IMR-90 (cell line): ENCODE results near the gene RFX3. TPM values are rescaled to one million over a fixed set of nuclear protein-coding genes. Genes with fewer than 3 reads are reported as not detected.

Source experiments
- ATAC-seq: fragments of 200-7000 bp; cut with Tn5 transposase; 2 replicates; pipeline ENCODE4 v1.9.1; 2020; ENCODE audit warnings: low read depth, mild to moderate bottlenecking, moderate library complexity
- BruUV-seq: library from RNA; stranded (reverse); fragments of 400-500 nt; replicated peaks from 2 replicates; lab custom pipeline; 2021; lab: Mats Ljungman, UMichigan
- CTCF ChIA-PET: fragments of 300-600 bp; formaldehyde crosslinking; extraction: SDS; loops from one replicate; lab custom pipeline; 2021; ENCODE audit warnings: antibody characterized with exemption; lab: Yijun Ruan, JAX
- POLR2A ChIA-PET: fragments of 300-600 bp; sonication (Branson Sonifier 250); formaldehyde crosslinking; loops from one replicate; lab custom pipeline; 2022; ENCODE audit warnings: antibody characterized with exemption; ENCODE audit not compliant: unreplicated experiment; lab: Charles Lee
- DNase-seq: peaks from one replicate; pipeline ENCODE4 v3.0.0; 2013
- H2AFZ ChIP-seq: replicated peaks from 2 replicates; pipeline ENCODE3; 2013; ENCODE audit warnings: low read length, mild to moderate bottlenecking; ENCODE audit not compliant: poor library complexity
- H2AK5ac ChIP-seq: 2 replicates; pipeline ENCODE4 v1.6.1; 2013; ENCODE audit warnings: low read depth, low read length, inconsistent platforms
- H2AK9ac ChIP-seq: replicated peaks from 2 replicates; pipeline ENCODE3; 2013; ENCODE audit warnings: mild to moderate bottlenecking, low read depth, low read length, moderate library complexity; ENCODE audit not compliant: poor library complexity
- H2BK120ac ChIP-seq: 2 replicates; pipeline ENCODE4 v1.6.1; 2013; ENCODE audit warnings: low read depth, low read length, inconsistent platforms
- H2BK15ac ChIP-seq: 3 replicates; pipeline ENCODE4 v1.6.1; 2013; ENCODE audit warnings: low read depth, low read length, inconsistent platforms
- H2BK20ac ChIP-seq: 2 replicates; pipeline ENCODE4 v1.6.1; 2013; ENCODE audit warnings: low read depth, mild to moderate bottlenecking, inconsistent platforms, low read length, moderate library complexity
- H2BK5ac ChIP-seq: 2 replicates; pipeline ENCODE4 v1.6.1; 2013; ENCODE audit warnings: mild to moderate bottlenecking, low read depth, low read length, inconsistent platforms; ENCODE audit not compliant: poor library complexity, severe bottlenecking
- H3K14ac ChIP-seq: replicated peaks from 2 replicates; pipeline ENCODE4 v1.6.1; 2013; ENCODE audit warnings: low read depth, low read length, inconsistent platforms
- H3K18ac ChIP-seq: 2 replicates; pipeline ENCODE4 v1.6.1; 2013; ENCODE audit warnings: low read depth, low read length, control low read depth
- H3K23ac ChIP-seq: 2 replicates; pipeline ENCODE4 v1.6.1; 2013; ENCODE audit warnings: low read depth, low read length, inconsistent platforms
- H3K27ac ChIP-seq: 2 replicates; pipeline ENCODE4 v1.5.1; 2013; ENCODE audit warnings: mild to moderate bottlenecking, control low read depth, low read length; ENCODE audit not compliant: insufficient read depth
- H3K27me3 ChIP-seq: 2 replicates; pipeline ENCODE4 v1.6.1; 2013; ENCODE audit warnings: low read length; ENCODE audit not compliant: control insufficient read depth, insufficient read depth
- H3K36me3 ChIP-seq: 2 replicates; pipeline ENCODE4 v1.6.1; 2013; ENCODE audit warnings: low read length, mixed read lengths; ENCODE audit not compliant: control insufficient read depth, insufficient read depth
- H3K4ac ChIP-seq: 2 replicates; pipeline ENCODE4 v1.6.1; 2013; ENCODE audit warnings: low read depth, low read length, inconsistent platforms
- H3K4me1 ChIP-seq: 2 replicates; pipeline ENCODE4 v1.6.1; 2013; ENCODE audit warnings: low read length, mixed read lengths; ENCODE audit not compliant: control insufficient read depth, insufficient read depth
- H3K4me2 ChIP-seq: 2 replicates; pipeline ENCODE4 v1.6.1; 2013; ENCODE audit warnings: low read depth, mild to moderate bottlenecking, control low read depth, low read length, moderate library complexity
- H3K4me3 ChIP-seq: 2 replicates; pipeline ENCODE4 v1.5.1; 2013; ENCODE audit warnings: low read depth, mild to moderate bottlenecking, control low read depth, low read length, moderate library complexity; ENCODE audit not compliant: insufficient read depth
- H3K56ac ChIP-seq: 2 replicates; pipeline ENCODE4 v1.6.1; 2013; ENCODE audit warnings: low read length, inconsistent platforms; ENCODE audit not compliant: insufficient read depth; ENCODE audit errors: extremely low read depth
- H3K79me1 ChIP-seq, 2 experiments: 2 replicates each; pipeline ENCODE4 v1.6.1; 2013; ENCODE audit warnings: low read length in 2 of 2, inconsistent platforms in 1 of 2, low read depth in 1 of 2
- H3K9ac ChIP-seq: 2 replicates; pipeline ENCODE4 v1.6.1; 2013; ENCODE audit warnings: low read depth, low read length, control low read depth
- H3K9me1 ChIP-seq: 2 replicates; pipeline ENCODE4 v1.6.1; 2013; ENCODE audit warnings: low read length, inconsistent platforms; ENCODE audit not compliant: insufficient read depth
- H3K9me3 ChIP-seq: 2 replicates; pipeline ENCODE4 v1.6.1; 2013; ENCODE audit warnings: low read length; ENCODE audit not compliant: control insufficient read depth, insufficient read depth
- H4K20me1 ChIP-seq: 2 replicates; pipeline ENCODE4 v1.6.1; 2013; ENCODE audit warnings: low read length, inconsistent platforms; ENCODE audit not compliant: insufficient read depth
- H4K5ac ChIP-seq: 2 replicates; pipeline ENCODE4 v1.6.1; 2013; ENCODE audit warnings: mild to moderate bottlenecking, low read depth, low read length, control low read depth
- H4K8ac ChIP-seq, 2 experiments: 2 replicates each; pipeline ENCODE4 v1.6.1; 2013; ENCODE audit warnings: low read depth in 2 of 2, low read length in 2 of 2, control low read depth in 1 of 2, inconsistent platforms in 1 of 2
- H4K91ac ChIP-seq: 2 replicates; pipeline ENCODE4 v1.6.1; 2013; ENCODE audit warnings: low read depth, low read length, inconsistent platforms; ENCODE audit not compliant: insufficient read depth
- BHLHE40 ChIP-seq: fragments of 150-350 bp; IDR thresholded peaks from 2 replicates; pipeline ENCODE4 v1.6.1; 2016; ENCODE audit warnings: mild to moderate bottlenecking, low read depth, low read length
- CTCF ChIP-seq: conservative IDR thresholded peaks from 2 replicates; pipeline ENCODE4 v1.5.1; 2012; ENCODE audit warnings: mild to moderate bottlenecking, low read depth, low read length, improper control_type of control experiment
- POLR2A ChIP-seq: IDR thresholded peaks from 2 replicates; pipeline ENCODE4 v1.6.1; 2012; ENCODE audit warnings: mild to moderate bottlenecking, low read depth, low read length
- RAD21 ChIP-seq: IDR thresholded peaks from 2 replicates; pipeline ENCODE4 v1.6.1; 2012; ENCODE audit warnings: low read length, improper control_type of control experiment
- RCOR1 ChIP-seq: IDR thresholded peaks from 2 replicates; pipeline ENCODE4 v1.6.1; 2012; ENCODE audit warnings: mild to moderate bottlenecking, low read length, improper control_type of control experiment; ENCODE audit not compliant: insufficient replicate concordance
- WGBS, 2 experiments: methylation state at CpG; one replicate each; pipeline versions ENCODE4 v1.1.5 to v1.1.7; 2013; ENCODE audit warnings: missing lambda C conversion rate in 2 of 2; ENCODE audit not compliant: insufficient read length in 1 of 2; ENCODE audit errors: extremely low coverage in 2 of 2; 5-methylcytosine and 5-hydroxymethylcytosine counted together
- dilution Hi-C: fragments of 300-500 bp; cut with HindIII; formaldehyde crosslinking; loops from one replicate; pipeline ENCODE4 v1.14.3; 2018; ENCODE audit warnings: low sequenced_read_pairs; ENCODE audit not compliant: unreplicated experiment
- in situ Hi-C: fragments of 300-500 bp; cut with MboI; formaldehyde crosslinking; loops from 3 replicates; pipeline ENCODE4 v1.14.3; 2019; ENCODE audit warnings: low sequenced_read_pairs, inconsistent platforms, mixed read lengths
- intact Hi-C: fragments of 100-400 bp; cut with micrococcal nuclease; formaldehyde crosslinking; loops from 2 replicates; pipeline ENCODE4 v1.10.0; 2022
- polyA plus RNA-seq, 3 experiments: library from polyadenylated mRNA; depleted of rRNA; stranded (reverse); fragments of >200 nt; gene quantifications; 2 replicates each; pipeline ENCODE4 v1.2.3, GENCODE V29; 2012; ENCODE audit warnings: low replicate concordance in 1 of 3
- total RNA-seq: library from RNA; depleted of rRNA; stranded (reverse); fragments of >200 nt; gene quantifications from 2 replicates; pipeline ENCODE4 v1.2.3, GENCODE V29; 2012

RFX3 gene
- total and polyA plus RNA-seq, 2 of the 4 experiments (the other 2 are of a cell fraction): 1.7 to 2.7 TPM

DNA sequence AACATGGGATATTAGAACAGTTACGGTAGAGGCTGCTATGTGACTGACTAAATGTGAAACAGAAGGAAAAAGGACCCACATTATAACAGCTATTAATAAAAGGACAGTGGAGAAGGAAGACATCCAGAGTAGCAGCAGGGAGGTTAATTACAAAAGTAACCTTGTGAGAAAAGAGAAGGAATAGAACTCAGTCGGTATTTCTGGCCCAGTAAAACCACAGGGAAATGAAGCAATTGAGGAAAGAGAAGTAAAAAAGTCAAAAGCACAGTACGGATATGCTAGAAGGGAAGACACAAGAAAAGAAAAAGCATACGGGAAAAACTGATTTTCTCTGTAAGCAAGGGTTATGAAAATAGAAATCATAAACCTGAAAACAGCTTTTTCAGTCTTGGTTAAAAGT is 164.7 kb downstream of the RFX3 start:
- Histone ChIP-seq H4K8ac (no peak overlapping the region), H4K20me1 (no peaks in the 10 kb centered on the region), H2AK5ac (no peak overlapping the region), H3K27me3 (no peaks in the 10 kb centered on the region), H3K36me3 (no peaks in the 10 kb centered on the region), H2BK15ac (no peak overlapping the region), H2BK120ac (no peak overlapping the region), H2AK9ac (no peak overlapping the region), H3K9me3 (no peaks in the 10 kb centered on the region), H3K23ac (no peak overlapping the region), H4K5ac (no peak overlapping the region), H3K27ac (no peak overlapping the region), H2BK5ac (no peak overlapping the region), H2AFZ (no peak overlapping the region), H3K14ac (no peak overlapping the region), H2BK20ac (no peak overlapping the region), H3K56ac (no peak overlapping the region), H3K18ac (no peak overlapping the region), H3K79me1 (no peaks in the 10 kb centered on the region), H3K4me1 (no peaks in the 10 kb centered on the region), H3K4ac (no peak overlapping the region), H4K91ac (no peak overlapping the region), H3K4me3 (no peak overlapping the region), H3K9me1 (no peaks in the 10 kb centered on the region), H3K9ac (no peak overlapping the region), H3K4me2 (no peak overlapping the region)
- ChIA-PET CTCF (no interaction called here), POLR2A (interaction anchor here (0.6 kb wide), 2 partner anchors 79 to 331 kb away, joined by 3 read pairs; no protein-coding TSS in a partner anchor)
- BruUV-seq: no TSS peak
- dilution Hi-C loops: no loop called here
- intact Hi-C loops: no loop called here
- DNase-seq (no peak), ATAC-seq (no peak)
- TF ChIP-seq RAD21 (no peak), RCOR1 (no peak), POLR2A (no peak), BHLHE40 (no peak), CTCF (no peak)
- in situ Hi-C loops: no loop called here
- WGBS, 2 experiments: 100% methylated on average over 1 of the region's 4 CpGs; no CpG with 5 or more reads in 1 of the 2 experiments
